ENCODE measurements around the gene TCN1. TPM values are rescaled to one million over a fixed set of nuclear protein-coding genes. Genes with fewer than 3 reads are reported as not detected.
A peak's percentile ranks its signal among the peaks of the same experiment; 100 is the strongest.

The TCN1 gene
- total and polyA plus RNA-seq, 9 of the 15 experiments (the other 6 are each of a cell fraction or from before 2014, with no cell fraction given) = 0.63 to 25.9 (median 8.0) TPM

DNA sequence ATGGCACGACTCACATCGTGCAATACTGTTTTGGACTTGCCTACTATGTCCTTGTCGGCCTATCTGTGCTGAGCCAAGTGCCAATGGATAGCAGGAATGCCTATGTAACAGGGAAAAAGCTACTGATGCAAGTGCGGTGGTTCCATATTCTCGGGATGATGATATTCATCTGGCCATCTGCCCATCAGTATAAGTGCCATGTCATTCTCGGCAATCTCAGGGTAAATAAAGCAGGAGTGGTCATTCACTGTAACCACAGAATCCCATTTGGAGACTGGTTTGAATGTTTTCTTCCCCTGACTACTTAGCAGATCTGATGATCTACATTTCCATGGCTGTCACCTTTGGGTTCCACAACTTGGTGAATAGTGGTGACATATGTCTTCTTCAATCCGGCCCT, 32.4 kb upstream of the TCN1 start (continued):
- TF ChIP-seq, protein P1, sequence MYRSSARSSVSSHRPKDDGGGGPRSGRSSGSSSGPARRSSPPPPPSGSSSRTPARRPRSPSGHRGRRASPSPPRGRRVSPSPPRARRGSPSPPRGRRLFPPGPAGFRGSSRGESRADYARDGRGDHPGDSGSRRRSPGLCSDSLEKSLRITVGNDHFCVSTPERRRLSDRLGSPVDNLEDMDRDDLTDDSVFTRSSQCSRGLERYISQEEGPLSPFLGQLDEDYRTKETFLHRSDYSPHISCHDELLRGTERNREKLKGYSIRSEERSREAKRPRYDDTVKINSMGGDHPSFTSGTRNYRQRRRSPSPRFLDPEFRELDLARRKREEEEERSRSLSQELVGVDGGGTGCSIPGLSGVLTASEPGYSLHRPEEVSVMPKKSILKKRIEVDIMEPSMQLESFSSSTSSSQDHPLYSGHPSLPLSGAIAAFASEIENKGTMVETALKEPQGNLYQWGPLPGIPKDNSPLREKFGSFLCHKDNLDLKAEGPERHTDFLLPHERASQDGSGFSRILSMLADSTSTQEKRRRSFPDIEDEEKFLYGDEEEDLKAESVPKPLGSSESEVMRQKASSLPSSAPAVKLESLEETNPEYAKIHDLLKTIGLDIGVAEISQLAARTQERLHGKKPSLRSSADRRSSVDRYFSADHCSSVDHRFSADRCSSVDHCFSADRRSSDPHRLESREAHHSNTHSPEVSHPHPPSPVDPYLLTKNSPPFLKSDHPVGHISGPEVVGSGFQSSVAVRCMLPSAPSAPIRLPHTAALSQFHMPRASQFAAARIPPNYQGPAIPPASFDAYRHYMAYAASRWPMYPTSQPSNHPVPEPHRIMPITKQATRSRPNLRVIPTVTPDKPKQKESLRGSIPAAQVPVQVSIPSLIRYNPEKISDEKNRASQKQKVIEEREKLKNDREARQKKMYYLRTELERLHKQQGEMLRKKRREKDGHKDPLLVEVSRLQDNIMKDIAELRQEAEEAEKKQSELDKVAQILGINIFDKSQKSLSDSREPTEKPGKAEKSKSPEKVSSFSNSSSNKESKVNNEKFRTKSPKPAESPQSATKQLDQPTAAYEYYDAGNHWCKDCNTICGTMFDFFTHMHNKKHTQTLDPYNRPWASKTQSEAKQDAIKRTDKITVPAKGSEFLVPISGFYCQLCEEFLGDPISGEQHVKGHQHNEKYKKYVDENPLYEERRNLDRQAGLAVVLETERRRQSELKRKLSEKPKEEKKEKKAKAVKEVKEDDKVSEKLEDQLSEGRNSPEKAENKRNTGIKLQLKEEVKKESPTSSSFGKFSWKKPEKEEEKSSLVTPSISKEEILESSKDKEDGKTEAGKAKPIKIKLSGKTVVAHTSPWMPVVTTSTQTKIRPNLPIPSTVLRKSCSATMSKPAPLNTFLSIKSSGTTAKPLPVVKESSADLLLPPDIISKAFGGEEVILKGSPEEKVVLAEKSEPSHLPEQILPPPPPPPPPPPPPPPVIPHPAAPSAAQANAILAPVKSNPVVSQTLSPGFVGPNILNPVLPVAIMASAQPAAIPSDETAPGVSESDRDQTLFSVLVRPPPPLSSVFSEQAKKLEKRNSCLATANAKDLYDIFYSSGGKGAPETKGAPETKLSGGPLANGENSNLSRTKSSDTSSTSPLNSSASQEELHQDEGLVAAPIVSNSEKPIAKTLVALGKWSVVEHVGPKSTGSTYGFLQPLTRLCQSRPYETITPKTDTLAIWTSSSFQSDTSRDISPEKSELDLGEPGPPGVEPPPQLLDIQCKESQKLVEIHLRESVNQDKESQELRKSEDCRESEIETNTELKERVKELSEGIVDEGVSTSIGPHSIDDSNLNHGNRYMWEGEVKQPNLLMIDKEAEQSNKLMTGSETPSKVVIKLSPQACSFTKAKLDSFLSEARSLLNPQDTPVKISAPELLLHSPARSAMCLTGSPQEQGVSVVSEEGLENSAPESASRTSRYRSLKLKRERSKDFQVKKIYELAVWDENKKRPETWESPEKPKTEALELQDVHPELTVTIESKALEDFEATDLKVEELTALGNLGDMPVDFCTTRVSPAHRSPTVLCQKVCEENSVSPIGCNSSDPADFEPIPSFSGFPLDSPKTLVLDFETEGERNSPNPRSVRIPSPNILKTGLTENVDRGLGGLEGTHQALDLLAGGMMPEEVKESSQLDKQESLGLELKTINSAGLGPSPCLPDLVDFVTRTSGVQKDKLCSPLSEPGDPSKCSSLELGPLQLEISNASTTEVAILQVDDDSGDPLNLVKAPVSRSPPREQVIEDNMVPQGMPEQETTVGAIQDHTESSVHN (IDR thresholded peaks at IDR 0.05; ENCODE audit: borderline replicate concordance in 1 of 2, low read depth in 1 of 2) = peak in 1 of 2 experiments; percentile 56; a peak in 1 of 4 replicates
- TF ChIP-seq CBFA2T3 (IDR thresholded peaks at IDR 0.05) = peak; percentile 16; the same call in 1 of the 2 replicates

- no peaks in the 10 kb centered on the region for H3K27me3 ChIP-seq (ENCODE audit: control insufficient read depth in 2 of 2, insufficient read depth in 2 of 2, low read length in 2 of 2)
- no TSS peak for BruUV-seq (replicated peaks)
- H3K9me3 ChIP-seq (replicated peaks; ENCODE audit: control insufficient read depth, insufficient read depth, low read depth, low read length) = no peaks in the 10 kb centered on the region
- H3K9ac ChIP-seq (ENCODE audit: insufficient read depth in 1 of 2, low read depth in 2 of 2, low read length in 2 of 2) = no peak overlapping the region
- intact Hi-C loops (cut with micrococcal nuclease) = no loop called here
- ATAC-seq (no peak), DNase-seq (ENCODE audit: extremely low read depth in 1 of 4, low spot score in 3 of 4) (no peak), FAIRE-seq (no peak)
- no peak overlapping the region for H3K4me2 ChIP-seq (ENCODE audit: insufficient read depth, low read length)
- no peak overlapping the region for H2AFZ ChIP-seq (ENCODE audit: low read depth, low read length)
- no peaks in the 10 kb centered on the region for H3K9me1 ChIP-seq (ENCODE audit: control insufficient read depth, insufficient read depth, low read length)
- no peaks in the 10 kb centered on the region for H3K79me2 ChIP-seq (ENCODE audit: control insufficient read depth, insufficient read depth, low read length)
- no peak overlapping the region for H3K4me3 ChIP-seq
- H3K4me1 ChIP-seq (replicated peaks in 1 of 2; ENCODE audit: control insufficient read depth in 2 of 2, insufficient read depth in 2 of 2, low read length in 2 of 2) = peaks cover 0 to 4% of the 10 kb centered on the region in 2 experiments; a peak in 1 of 5 replicates
- H3K27ac ChIP-seq (ENCODE audit: extremely low read depth, low read depth, low read length) = no peak overlapping the region
- no peaks in the 10 kb centered on the region for H3K36me3 ChIP-seq (ENCODE audit: control insufficient read depth, insufficient read depth, low read length)
- ChIA-PET CTCF (ENCODE audit: low intra/inter-chr PET ratio) (no interaction called here), POLR2A (no interaction called here)
- 98% methylated on average over 12 of the region's 31 CpGs for WGBS (ENCODE audit: insufficient coverage, low coverage, missing lambda C conversion rate)
- no peaks in the 10 kb centered on the region for H4K20me1 ChIP-seq (replicated peaks; ENCODE audit: control insufficient read depth, insufficient read depth, low read length)
- in situ Hi-C loops (cut with MboI) = no loop called here
- TF ChIP-seq RUNX1 (IDR thresholded peaks at IDR 0.05; ENCODE audit: low read depth) = no peak
- 0 out of 2 replicates have a peak, but pooled peaks have one; percentile 55 for TF ChIP-seq RBM14 (IDR thresholded peaks at IDR 0.05; ENCODE audit: borderline replicate concordance, insufficient read depth, low read depth, low read length)
- TF ChIP-seq DDX20 (tag; IDR thresholded peaks at IDR 0.05; ENCODE audit: low read depth) = no peak
- no peak for TF ChIP-seq CREB1 (IDR thresholded peaks at IDR 0.05)
- TF ChIP-seq CREB1 (CRISPR knock-in tag; IDR thresholded peaks at IDR 0.05) = no peak
- no peak for TF ChIP-seq MEIS2 (IDR thresholded peaks at IDR 0.05; ENCODE audit: partially characterized antibody)
- TF ChIP-seq ZNF239 (CRISPR knock-in tag; IDR thresholded peaks at IDR 0.05) = no peak
- TF ChIP-seq MAZ (CRISPR knock-in tag; conservative IDR thresholded peaks at IDR 0.05 in 1 of 2, IDR thresholded peaks at IDR 0.05 in 1 of 2) = no peak
- no peak for TF ChIP-seq SAFB (IDR thresholded peaks at IDR 0.05; ENCODE audit: borderline replicate concordance, low read depth, low read length)
- TF ChIP-seq BMI1 (IDR thresholded peaks at IDR 0.05; ENCODE audit: low read length) = no peak
- TF ChIP-seq, protein P2, sequence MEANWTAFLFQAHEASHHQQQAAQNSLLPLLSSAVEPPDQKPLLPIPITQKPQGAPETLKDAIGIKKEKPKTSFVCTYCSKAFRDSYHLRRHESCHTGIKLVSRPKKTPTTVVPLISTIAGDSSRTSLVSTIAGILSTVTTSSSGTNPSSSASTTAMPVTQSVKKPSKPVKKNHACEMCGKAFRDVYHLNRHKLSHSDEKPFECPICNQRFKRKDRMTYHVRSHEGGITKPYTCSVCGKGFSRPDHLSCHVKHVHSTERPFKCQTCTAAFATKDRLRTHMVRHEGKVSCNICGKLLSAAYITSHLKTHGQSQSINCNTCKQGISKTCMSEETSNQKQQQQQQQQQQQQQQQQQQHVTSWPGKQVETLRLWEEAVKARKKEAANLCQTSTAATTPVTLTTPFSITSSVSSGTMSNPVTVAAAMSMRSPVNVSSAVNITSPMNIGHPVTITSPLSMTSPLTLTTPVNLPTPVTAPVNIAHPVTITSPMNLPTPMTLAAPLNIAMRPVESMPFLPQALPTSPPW (CRISPR knock-in tag; IDR thresholded peaks at IDR 0.05) = no peak
These were observed 31.8 kb upstream of the TCN1 start for GRCh38 chr11:59898046-59898445.

Measured in K562 (cell line).